ENCODE measurements around the gene GLUL.

DNA sequence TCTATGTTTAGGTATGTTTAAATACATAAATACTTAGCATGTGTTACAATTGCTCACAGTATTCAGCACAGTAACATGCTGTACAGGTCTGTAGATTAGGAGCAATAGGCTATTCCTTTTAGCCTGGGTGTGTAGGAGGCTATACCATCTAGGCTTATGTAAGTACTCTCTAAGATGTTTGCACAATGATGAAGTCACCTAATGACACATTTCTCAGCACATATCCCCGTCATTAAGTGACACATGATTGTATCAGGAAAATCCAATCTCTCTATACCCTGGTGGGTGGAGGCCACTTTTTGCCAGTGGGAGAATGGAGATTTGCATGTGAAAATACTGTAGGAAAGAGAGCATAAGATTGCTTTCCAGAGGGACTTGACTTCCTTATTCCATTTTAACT lies 14.4 kb upstream of the GLUL start:
- TF ChIP-seq GLI2 (tag by site-specific recombination; IDR thresholded peaks at IDR 0.05; ENCODE audit: borderline replicate concordance, low read depth) = no peak
- TF ChIP-seq, protein P1, sequence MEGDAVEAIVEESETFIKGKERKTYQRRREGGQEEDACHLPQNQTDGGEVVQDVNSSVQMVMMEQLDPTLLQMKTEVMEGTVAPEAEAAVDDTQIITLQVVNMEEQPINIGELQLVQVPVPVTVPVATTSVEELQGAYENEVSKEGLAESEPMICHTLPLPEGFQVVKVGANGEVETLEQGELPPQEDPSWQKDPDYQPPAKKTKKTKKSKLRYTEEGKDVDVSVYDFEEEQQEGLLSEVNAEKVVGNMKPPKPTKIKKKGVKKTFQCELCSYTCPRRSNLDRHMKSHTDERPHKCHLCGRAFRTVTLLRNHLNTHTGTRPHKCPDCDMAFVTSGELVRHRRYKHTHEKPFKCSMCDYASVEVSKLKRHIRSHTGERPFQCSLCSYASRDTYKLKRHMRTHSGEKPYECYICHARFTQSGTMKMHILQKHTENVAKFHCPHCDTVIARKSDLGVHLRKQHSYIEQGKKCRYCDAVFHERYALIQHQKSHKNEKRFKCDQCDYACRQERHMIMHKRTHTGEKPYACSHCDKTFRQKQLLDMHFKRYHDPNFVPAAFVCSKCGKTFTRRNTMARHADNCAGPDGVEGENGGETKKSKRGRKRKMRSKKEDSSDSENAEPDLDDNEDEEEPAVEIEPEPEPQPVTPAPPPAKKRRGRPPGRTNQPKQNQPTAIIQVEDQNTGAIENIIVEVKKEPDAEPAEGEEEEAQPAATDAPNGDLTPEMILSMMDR (tag by site-specific recombination; IDR thresholded peaks at IDR 0.05) = no peak
- TF ChIP-seq ZBTB1 (tag by site-specific recombination; IDR thresholded peaks at IDR 0.05) = no peak
- TF ChIP-seq, protein P2, sequence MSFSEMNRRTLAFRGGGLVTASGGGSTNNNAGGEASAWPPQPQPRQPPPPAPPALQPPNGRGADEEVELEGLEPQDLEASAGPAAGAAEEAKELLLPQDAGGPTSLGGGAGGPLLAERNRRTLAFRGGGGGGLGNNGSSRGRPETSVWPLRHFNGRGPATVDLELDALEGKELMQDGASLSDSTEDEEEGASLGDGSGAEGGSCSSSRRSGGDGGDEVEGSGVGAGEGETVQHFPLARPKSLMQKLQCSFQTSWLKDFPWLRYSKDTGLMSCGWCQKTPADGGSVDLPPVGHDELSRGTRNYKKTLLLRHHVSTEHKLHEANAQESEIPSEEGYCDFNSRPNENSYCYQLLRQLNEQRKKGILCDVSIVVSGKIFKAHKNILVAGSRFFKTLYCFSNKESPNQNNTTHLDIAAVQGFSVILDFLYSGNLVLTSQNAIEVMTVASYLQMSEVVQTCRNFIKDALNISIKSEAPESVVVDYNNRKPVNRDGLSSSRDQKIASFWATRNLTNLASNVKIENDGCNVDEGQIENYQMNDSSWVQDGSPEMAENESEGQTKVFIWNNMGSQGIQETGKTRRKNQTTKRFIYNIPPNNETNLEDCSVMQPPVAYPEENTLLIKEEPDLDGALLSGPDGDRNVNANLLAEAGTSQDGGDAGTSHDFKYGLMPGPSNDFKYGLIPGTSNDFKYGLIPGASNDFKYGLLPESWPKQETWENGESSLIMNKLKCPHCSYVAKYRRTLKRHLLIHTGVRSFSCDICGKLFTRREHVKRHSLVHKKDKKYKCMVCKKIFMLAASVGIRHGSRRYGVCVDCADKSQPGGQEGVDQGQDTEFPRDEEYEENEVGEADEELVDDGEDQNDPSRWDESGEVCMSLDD (tag by site-specific recombination; IDR thresholded peaks at IDR 0.05) = no peak
- TF ChIP-seq, protein P3, sequence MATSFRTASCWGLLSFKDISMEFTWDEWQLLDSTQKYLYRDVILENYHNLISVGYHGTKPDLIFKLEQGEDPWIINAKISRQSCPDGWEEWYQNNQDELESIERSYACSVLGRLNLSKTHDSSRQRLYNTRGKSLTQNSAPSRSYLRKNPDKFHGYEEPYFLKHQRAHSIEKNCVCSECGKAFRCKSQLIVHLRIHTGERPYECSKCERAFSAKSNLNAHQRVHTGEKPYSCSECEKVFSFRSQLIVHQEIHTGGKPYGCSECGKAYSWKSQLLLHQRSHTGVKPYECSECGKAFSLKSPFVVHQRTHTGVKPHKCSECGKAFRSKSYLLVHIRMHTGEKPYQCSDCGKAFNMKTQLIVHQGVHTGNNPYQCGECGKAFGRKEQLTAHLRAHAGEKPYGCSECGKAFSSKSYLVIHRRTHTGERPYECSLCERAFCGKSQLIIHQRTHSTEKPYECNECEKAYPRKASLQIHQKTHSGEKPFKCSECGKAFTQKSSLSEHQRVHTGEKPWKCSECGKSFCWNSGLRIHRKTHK (tag by site-specific recombination; IDR thresholded peaks at IDR 0.05) = no peak
- TF ChIP-seq ZNF433 (tag by site-specific recombination; IDR thresholded peaks at IDR 0.05; ENCODE audit: low read depth) = no peak

Measured in HEK293 (cell line).